Measurements from ENCODE around the gene GSG1.

DNA sequence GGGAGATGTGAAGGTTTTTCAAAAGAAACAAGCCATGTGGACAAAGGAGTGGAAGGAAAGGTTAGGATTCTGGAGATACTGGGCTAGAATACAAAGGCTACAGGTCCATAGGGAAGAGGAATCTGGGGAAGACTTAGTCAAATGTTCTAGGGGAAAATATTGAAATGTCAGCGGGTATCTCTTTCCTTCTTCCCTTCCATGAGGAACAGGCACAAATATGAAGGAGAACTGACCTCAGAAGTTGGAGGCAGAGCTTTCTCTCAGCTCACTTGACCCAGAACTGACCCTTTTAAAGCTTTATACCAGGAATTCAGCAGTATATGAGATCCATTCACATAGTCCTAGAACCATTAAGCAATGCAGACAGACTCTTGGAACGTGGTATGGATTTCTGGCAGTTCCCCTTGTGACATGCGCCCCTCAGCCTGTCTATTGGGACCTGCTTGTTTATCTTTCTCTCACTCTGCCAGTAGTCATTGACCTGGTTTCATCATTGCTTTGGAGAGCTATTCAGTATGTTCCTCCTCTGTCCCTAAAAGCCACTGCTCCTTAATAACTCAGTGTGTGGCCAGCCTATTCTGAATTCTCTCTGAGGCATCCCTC, 43.0 kb upstream of the GSG1 start:
- no peak for TF ChIP-seq EZH2 (IDR thresholded peaks at IDR 0.05; ENCODE audit: borderline replicate concordance, low read depth, low read length, severe bottlenecking)
- TF ChIP-seq, protein P1, sequence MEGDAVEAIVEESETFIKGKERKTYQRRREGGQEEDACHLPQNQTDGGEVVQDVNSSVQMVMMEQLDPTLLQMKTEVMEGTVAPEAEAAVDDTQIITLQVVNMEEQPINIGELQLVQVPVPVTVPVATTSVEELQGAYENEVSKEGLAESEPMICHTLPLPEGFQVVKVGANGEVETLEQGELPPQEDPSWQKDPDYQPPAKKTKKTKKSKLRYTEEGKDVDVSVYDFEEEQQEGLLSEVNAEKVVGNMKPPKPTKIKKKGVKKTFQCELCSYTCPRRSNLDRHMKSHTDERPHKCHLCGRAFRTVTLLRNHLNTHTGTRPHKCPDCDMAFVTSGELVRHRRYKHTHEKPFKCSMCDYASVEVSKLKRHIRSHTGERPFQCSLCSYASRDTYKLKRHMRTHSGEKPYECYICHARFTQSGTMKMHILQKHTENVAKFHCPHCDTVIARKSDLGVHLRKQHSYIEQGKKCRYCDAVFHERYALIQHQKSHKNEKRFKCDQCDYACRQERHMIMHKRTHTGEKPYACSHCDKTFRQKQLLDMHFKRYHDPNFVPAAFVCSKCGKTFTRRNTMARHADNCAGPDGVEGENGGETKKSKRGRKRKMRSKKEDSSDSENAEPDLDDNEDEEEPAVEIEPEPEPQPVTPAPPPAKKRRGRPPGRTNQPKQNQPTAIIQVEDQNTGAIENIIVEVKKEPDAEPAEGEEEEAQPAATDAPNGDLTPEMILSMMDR (IDR thresholded peaks at IDR 0.05; ENCODE audit: borderline replicate concordance, extremely low read depth, low read length, poor library complexity, severe bottlenecking): no peak
